ENCODE results near the gene PERM1.

PERM1 gene

GRCh38 chr1:943545-944340 lies 38.1 kb downstream of the PERM1 start:
- Histone ChIP-seq H3K9me3 (ENCODE audit: severe bottlenecking) (no peaks in the 10 kb centered on the region), H3K27ac (ENCODE audit: poor library complexity, severe bottlenecking) (no peak overlapping the region), H3K36me3 (ENCODE audit: low read depth) (peaks cover 37% of the 10 kb centered on the region), H3K27me3 (ENCODE audit: insufficient read depth, poor library complexity, severe bottlenecking) (peaks cover 35% of the 10 kb centered on the region), H3K4me1 (ENCODE audit: insufficient read depth, poor library complexity, severe bottlenecking) (no peaks in the 10 kb centered on the region), H3K4me3 (ENCODE audit: severe bottlenecking) (no peak overlapping the region)
- DNase-seq (ENCODE audit: low spot score) (no peak), ATAC-seq (ENCODE audit: low read depth) (no peak)
- TF ChIP-seq, protein P1, sequence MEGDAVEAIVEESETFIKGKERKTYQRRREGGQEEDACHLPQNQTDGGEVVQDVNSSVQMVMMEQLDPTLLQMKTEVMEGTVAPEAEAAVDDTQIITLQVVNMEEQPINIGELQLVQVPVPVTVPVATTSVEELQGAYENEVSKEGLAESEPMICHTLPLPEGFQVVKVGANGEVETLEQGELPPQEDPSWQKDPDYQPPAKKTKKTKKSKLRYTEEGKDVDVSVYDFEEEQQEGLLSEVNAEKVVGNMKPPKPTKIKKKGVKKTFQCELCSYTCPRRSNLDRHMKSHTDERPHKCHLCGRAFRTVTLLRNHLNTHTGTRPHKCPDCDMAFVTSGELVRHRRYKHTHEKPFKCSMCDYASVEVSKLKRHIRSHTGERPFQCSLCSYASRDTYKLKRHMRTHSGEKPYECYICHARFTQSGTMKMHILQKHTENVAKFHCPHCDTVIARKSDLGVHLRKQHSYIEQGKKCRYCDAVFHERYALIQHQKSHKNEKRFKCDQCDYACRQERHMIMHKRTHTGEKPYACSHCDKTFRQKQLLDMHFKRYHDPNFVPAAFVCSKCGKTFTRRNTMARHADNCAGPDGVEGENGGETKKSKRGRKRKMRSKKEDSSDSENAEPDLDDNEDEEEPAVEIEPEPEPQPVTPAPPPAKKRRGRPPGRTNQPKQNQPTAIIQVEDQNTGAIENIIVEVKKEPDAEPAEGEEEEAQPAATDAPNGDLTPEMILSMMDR (IDR thresholded peaks at IDR 0.05; ENCODE audit: poor library complexity, severe bottlenecking), result no peak

DNA sequence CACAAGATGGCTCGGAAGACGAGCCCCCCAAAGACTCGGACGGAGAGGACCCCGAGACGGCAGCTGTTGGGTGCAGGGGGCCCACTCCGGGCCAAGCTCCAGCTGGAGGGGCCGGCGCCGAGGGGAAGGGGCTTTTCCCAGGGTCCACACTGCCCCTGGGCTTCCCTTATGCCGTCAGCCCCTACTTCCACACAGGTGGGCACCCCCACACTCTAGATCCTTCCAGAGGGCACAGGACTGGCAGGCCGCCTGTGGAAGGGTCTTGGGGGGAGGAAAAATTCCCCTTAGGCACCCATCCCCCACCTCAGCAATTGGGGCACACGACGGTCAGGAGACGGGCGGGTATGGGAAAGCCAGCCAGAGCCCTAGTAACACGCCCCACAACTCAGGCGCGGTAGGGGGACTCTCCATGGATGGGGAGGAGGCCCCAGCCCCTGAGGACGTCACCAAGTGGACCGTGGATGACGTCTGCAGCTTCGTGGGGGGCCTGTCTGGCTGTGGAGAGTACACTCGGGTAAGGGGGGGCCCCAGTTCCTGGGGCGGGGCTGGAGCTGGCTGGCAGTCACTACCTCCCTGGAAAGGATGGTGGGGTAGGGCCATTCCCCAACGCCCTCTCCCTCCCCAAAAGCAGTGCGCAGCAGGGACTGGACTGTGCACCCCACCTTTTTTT lies 38.9 kb downstream of the PERM1 start:
- Histone ChIP-seq H3K27ac (ENCODE audit: poor library complexity, severe bottlenecking) (no peak overlapping the region), H3K4me3 (ENCODE audit: severe bottlenecking) (no peak overlapping the region)

DNA sequence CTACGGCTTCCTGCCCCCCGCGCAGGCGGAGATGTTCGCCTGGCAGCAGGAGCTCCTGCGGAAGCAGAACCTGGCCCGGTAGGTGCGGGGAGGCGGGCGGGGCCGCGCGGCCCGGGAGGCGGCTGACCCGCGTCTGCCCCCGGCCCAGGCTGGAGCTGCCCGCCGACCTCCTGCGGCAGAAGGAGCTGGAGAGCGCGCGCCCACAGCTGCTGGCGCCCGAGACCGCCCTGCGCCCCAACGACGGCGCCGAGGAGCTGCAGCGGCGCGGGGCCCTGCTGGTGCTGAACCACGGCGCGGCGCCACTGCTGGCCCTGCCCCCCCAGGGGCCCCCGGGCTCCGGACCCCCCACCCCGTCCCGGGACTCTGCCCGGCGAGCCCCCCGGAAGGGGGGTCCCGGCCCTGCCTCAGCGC lies 39.5 kb downstream of the PERM1 start:
- Histone ChIP-seq H3K27me3 (ENCODE audit: insufficient read depth, poor library complexity, severe bottlenecking) (peaks cover 36% of the 10 kb centered on the region), H3K36me3 (ENCODE audit: low read depth) (peaks cover 26% of the 10 kb centered on the region), H3K9me3 (ENCODE audit: severe bottlenecking) (peaks cover 3% of the 10 kb centered on the region), H3K4me1 (ENCODE audit: insufficient read depth, poor library complexity, severe bottlenecking) (no peaks in the 10 kb centered on the region), H3K4me3 (ENCODE audit: severe bottlenecking) (no peak overlapping the region), H3K27ac (ENCODE audit: poor library complexity, severe bottlenecking) (no peak overlapping the region)
- peak; percentile 8; the same call in 1 of the 3 replicates for ATAC-seq (ENCODE audit: low read depth)
- no peak for DNase-seq (ENCODE audit: low spot score)
- TF ChIP-seq, protein P1 (IDR thresholded peaks at IDR 0.05; ENCODE audit: poor library complexity, severe bottlenecking), result no peak

More for the DNA sequence above, 38.9 kb downstream of the PERM1 start:
- H3K36me3 ChIP-seq (ENCODE audit: low read depth), result peaks cover 32% of the 10 kb centered on the region
- no peaks in the 10 kb centered on the region for H3K4me1 ChIP-seq (ENCODE audit: insufficient read depth, poor library complexity, severe bottlenecking)
- no peaks in the 10 kb centered on the region for H3K9me3 ChIP-seq (ENCODE audit: severe bottlenecking)
- TF ChIP-seq, protein P1 (IDR thresholded peaks at IDR 0.05; ENCODE audit: poor library complexity, severe bottlenecking), result no peak
- peaks cover 36% of the 10 kb centered on the region for H3K27me3 ChIP-seq (ENCODE audit: insufficient read depth, poor library complexity, severe bottlenecking)
- DNase-seq (ENCODE audit: low spot score) (no peak), ATAC-seq (ENCODE audit: low read depth) (no peak)

DNA sequence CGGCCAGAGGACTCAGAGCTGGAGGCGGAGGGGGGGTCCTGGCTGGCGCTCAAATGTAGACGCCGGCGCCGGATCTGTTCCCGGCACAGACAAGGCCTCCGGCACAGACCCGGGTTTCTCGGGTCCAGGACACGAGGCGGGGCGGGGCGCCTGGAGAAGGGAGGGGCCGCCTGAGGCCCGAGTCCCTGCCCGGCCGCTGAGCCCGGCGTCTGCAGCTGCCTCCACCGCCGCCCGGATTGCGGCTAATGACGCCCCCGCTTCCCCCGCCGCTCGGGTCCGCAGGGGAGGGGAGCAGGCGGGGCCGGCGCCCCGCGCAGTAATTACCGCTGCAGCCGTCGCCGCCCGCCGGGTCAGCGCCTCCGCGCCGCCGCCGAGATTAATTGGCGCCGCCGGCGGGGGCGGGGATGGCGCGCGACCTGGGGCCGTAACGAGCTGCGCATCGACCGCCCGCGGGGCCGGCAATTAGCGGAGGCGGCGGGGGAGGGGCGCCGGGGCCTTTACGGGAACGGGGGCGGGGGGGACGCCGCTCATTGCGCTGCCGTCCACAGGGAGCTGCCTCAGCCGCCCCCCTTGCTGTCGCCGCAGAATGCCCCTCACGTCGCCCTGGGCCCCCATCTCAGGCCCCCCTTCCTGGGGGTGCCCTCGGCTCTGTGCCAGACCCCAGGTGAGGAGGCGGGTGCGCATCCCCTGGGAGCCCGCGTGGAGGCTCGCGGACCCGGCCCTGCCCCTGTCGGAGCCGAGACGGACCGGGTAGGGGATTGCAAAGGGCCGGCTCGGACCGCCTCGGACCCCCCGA lies 40.1 kb downstream of the PERM1 start:
- no peaks in the 10 kb centered on the region for H3K4me1 ChIP-seq (ENCODE audit: insufficient read depth, poor library complexity, severe bottlenecking)
- ATAC-seq (ENCODE audit: low read depth), result peak; percentile 40
- DNase-seq (ENCODE audit: low spot score), result no peak
- H3K9me3 ChIP-seq (ENCODE audit: severe bottlenecking), result peaks cover 3% of the 10 kb centered on the region
- TF ChIP-seq, protein P1 (IDR thresholded peaks at IDR 0.05; ENCODE audit: poor library complexity, severe bottlenecking), result no peak
- H3K27me3 ChIP-seq (ENCODE audit: insufficient read depth, poor library complexity, severe bottlenecking), result peaks cover 38% of the 10 kb centered on the region
- peak overlapping the region; percentile 24 for H3K4me3 ChIP-seq (ENCODE audit: severe bottlenecking)
- H3K36me3 ChIP-seq (ENCODE audit: low read depth), result peaks cover 20% of the 10 kb centered on the region
- no peak overlapping the region for H3K27ac ChIP-seq (ENCODE audit: poor library complexity, severe bottlenecking)

Measured in RWPE2 (cell line).